Occipital lobe (tissue), 2 donors: Measurements from ENCODE around the gene AGBL4. TPM values are rescaled to one million over a fixed set of nuclear protein-coding genes. Genes with fewer than 3 reads are reported as not detected.

Experiments used
- DNase-seq: peaks from one replicate; lab custom pipeline; 2025; lab: John Stamatoyannopoulos, UW
- total RNA-seq: library from RNA; depleted of rRNA; stranded (reverse); fragments of >200 nt; gene quantifications from one replicate; pipeline ENCODE4 v1.2.3, GENCODE V29; 2014

Gene AGBL4
- total RNA-seq, 1 donor from 2014 or later: 3.4 TPM

DNA sequence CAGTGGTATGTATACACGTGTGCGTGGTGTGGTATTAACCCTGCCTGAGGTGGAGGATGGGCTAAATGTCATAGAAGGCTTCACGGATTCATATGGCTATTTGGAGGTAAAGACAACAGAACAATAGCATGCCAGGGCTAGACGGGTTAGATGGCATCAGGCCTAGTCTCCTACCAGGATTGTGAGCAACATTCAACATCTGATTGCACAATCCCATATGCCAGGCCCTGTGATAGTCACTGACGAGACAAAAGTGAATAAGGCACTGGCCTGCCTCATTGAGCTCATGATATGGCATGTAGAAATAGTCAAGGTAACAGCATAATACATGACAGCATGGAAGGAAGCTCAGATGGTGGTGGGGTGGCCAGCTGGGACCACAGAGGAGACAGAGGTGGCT, 1079.9 kb downstream of the AGBL4 start:
- DNase-seq: no peak

DNA sequence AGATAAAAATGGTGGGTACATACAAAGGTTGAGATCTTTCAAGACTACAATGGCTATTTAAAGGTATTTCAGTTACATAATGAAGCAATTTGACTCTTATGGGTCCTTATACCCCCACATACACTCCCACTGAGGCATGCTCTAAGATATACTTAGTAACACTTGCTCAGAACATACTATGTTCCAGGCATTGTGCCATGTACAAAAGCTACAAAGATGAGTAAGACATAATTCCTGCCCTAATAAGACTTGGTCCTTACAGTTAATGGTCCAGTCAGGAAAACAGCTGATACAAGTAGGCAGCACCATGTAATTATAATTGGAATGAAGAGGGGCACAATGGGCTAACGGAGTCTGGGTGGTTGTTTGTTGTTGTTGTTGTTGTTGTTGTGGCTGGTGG, 1080.4 kb downstream of the AGBL4 start:
- DNase-seq: no peak

- DNase-seq: no peak
Measured at GRCh38 chr1:48940962-48941732, 1082.6 kb downstream of the AGBL4 start.

- no peak for DNase-seq
Measured at GRCh38 chr1:48940354-48940753, 1083.4 kb downstream of the AGBL4 start.

- DNase-seq: no peak
Measured at GRCh38 chr1:48939828-48940227, 1083.9 kb downstream of the AGBL4 start.

DNA sequence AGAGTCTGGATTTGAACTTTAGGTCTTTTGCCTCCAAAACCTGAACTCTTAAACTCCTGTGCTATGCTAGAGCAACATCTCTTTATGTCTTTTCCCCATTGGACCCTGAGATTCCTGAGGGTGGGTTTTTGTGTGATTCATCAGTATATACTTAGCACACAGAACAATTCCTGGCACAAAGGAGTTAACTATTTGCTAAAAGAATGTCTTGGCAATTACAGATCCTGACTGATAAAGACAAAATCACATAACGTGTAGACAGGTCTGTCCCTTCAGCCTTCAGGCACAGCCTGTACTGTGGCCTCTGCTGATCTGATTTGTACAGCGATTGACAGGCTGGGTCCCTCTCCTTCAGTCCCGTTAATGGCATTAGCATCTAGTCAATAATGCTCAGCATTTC, 1084.7 kb downstream of the AGBL4 start:
- no peak for DNase-seq

GRCh38 chr1:48937732-48938131, 1086.0 kb downstream of the AGBL4 start:
- DNase-seq: no peak

- DNase-seq: no peak
Measured at GRCh38 chr1:48936436-48936835, 1087.3 kb downstream of the AGBL4 start.

DNA sequence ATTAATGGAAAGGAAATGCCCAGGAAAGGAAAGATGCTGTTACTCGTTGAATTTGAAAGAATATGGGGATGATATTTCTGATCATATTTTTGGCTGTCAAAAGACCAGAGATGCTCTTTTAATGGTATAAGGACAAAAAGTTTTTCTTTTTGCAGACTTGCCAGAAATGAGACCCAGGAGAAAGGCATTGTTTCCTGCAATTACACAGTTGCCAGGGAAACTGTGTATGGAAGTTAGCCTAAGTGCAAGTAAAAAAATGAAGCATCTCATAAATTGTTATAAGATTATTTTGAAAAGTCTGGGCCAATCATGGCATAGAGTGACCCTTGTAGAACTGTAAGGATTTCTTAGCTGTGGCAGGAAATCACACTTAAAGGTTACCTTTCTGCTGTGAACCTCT, 1091.4 kb downstream of the AGBL4 start:
- no peak for DNase-seq

- DNase-seq: no peak
Measured at GRCh38 chr1:48931506-48932192, 1092.1 kb downstream of the AGBL4 start.

GRCh38 chr1:48930011-48930410, 1093.7 kb downstream of the AGBL4 start:
- no peak for DNase-seq

DNA sequence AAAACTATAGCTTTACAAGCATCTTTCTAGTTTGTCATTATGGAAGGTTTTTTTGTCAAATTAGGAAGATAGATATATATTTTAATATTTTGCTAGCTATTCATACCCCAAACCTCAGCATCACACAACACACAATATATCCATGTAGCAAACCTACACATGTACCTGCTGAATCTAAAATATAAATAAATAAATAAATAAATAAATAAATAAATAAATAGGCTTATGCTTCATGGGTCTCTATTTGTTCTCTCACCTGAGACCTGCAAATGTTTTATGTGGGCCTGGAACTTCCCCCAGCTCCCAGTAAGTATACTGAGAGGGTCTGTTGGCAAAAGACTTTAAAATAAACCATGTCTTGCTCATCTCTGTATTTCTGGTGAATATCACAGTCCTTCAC, 1099.7 kb downstream of the AGBL4 start:
- DNase-seq: no peak

- no peak for DNase-seq
Measured at GRCh38 chr1:48923116-48923515, 1100.6 kb downstream of the AGBL4 start.

DNA sequence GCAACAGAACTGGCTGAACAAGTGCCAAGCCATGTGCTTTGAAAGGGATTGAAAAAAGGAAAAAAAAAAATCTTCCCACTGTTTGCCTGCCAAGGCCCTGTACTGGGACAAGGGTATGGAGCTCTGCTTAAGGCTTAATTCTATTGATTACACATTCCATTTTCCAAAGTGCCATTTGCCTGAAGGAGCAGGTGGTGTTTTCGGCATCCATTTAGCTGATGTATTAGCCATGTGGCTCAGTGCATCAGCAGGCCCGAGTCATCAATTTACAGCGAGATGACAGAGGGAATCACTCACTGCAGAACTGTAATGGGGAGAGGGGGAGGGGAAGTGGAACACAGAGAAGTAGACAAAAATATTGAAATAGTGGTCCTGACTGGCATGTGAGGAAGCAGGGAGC, 1102.9 kb downstream of the AGBL4 start:
- DNase-seq: no peak

GRCh38 chr1:48917901-48918603, 1105.7 kb downstream of the AGBL4 start:
- no peak for DNase-seq

- DNase-seq: no peak
Measured at GRCh38 chr1:48917070-48917454, 1106.7 kb downstream of the AGBL4 start.

DNA sequence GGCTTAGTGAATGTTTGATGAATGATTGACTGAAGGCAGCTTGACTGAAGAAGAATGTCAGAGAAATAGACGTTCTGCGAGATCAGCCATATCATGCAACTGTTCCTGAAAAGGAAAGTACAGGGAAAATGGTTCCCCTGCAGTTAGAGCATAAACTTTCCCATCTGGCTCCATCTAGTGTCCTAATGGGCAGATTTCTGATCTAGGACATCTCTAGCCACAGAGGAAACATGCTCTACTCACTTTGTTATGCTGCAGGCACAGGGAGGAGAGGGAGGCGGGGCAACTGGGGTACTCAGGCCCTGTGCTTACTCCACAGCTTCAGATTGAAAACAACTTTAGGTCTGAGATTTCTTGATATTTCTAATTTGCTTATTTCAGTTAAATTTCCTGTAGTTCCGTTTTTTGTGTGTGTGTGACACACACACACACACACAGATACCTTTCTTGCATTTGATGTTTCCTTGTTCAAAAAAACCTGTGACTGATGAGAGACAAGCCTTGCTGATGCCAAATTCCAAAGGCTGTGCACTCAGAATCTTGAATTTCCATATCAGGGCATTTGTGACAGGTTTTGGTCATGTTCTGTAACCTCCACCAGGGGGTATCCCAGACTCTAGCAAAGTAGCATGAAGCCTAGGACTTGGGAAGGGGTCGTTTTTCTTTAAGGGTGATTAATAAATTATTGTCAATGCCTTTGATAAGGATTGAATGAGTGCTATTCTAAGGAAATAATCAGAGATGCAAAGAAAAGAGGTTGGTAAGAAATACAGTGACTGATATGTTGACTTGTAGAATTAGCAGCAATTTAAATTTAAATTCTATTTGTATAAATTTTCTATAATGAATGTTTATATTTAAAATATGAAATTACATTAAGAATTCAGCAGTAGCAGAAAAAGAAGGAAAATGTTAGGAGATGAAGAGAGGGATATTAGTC, 1107.4 kb downstream of the AGBL4 start:
- DNase-seq: no peak

GRCh38 chr1:48908606-48909005, 1115.1 kb downstream of the AGBL4 start:
- DNase-seq: no peak

DNA sequence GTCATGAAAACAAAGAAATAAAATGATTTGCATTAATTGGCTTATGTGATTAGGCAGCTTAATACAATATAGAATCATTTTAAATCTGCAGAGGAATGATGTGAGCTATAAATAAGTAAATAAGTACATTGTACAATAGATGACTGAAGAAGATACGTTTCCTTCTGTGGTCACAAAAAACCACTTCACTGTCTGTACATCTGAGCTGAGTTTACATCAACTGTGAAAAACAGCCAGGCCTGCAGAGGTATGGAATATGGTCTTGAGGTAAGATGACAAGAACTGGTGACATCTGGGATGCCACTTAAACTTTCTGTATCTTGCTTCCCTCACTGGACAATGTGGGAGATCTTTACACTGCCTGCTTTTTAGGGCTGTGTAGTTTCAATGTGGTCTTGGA, 1117.0 kb downstream of the AGBL4 start:
- DNase-seq: no peak

- no peak for DNase-seq
Measured at GRCh38 chr1:48906164-48906563, 1117.6 kb downstream of the AGBL4 start.

DNA sequence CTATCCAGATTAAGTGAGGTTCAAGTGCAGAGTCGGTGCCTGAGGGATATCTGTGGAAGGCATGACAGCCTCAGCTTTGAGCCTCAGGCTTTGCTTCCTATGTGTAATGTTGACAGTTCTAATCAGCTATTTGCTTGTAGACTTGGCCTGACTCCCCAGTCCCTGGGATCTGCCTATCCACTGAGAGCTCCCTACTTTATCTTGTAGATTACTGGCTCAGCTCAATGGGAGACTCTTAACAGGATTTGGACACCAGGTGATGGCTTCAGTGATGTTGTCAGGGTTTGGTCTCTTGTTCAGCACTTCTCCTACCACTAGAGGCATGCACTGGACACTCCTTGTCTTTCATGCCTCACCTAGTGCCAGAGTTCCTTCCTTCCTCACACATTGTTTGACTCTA, 1120.5 kb downstream of the AGBL4 start:
- no peak for DNase-seq
